Hematopoietic multipotent progenitor cell treated with erythropoietin and hydrocortisone succinate and interleukin-3 and kit ligand, for 8 days (in vitro differentiated cells): ENCODE measurements around the gene RBMS3.
"Not testable (repeated sequence)": the region's sequence is repeated elsewhere in the genome, so short reads cannot be mapped to it uniquely, and the experiment has no call there.

ENCODE experiments used
- DNase-seq: peaks from one replicate; pipeline ENCODE4 v3.0.0-alpha.2; 2015

RBMS3 gene

GRCh38 chr3:29313981-29314726, 33.3 kb downstream of the RBMS3 start:
- DNase-seq = no peak

DNA sequence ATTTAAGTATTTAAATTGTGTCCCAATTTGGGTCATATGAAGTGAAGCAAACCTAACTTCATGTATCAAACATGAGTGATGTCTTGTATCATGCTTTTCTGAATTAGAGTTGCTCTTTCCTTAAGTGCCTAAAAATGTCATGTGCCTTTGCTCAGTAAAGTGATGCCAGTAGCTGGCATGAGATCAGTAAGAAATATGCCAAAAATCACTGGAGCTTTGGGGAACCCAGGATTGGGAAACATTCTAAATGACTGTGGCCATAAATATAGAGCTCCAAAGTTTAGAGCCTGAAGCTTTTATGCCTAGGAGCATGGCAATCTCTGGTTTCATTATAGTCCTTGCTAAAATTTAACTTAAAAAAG, 33.8 kb downstream of the RBMS3 start:
- no peak for DNase-seq

DNA sequence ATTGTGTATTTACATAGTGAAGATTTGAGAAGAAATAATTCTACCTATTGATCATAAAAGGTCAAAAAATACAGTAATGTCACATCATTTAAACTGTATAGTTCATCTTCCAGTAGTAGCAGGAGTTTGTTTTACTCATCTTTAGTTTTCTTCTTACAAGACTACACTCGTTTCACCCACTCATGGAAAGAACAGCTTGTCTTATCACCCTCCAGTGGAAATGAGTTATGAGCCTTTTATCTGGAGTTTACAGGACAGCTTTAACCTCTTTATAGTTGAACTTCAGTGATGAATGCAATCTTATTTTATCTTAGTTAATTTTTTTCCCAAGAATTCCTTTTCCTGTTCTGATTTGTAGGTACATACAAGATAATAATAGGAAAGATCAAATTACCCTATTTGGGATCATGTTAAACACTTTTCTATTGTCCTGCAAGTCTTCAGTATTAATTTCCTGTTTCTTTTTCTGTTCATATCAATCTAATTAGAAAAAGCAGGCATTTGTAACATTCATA, 36.8 kb downstream of the RBMS3 start:
- DNase-seq = no peak

GRCh38 chr3:29318251-29318650, 37.4 kb downstream of the RBMS3 start:
- no peak for DNase-seq

DNA sequence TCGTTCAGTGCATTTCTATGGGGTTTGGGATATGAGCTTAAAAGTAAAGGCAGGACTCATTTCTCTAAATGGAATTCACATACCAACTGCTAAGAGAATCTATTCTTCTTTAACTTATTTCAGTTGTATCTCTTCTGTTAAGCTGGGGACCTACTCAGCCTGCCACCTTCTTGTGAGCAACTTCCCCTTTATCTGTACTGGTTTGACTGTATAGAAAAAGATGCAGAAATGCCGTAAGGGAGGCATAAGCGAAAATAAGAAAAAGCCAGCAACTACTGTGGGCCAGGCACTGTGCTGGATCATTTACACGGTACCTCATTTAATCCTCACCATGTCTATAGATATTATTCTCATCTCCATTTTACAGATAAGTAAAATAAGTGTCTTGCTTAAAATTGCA, 38.4 kb downstream of the RBMS3 start:
- DNase-seq = no peak

DNA sequence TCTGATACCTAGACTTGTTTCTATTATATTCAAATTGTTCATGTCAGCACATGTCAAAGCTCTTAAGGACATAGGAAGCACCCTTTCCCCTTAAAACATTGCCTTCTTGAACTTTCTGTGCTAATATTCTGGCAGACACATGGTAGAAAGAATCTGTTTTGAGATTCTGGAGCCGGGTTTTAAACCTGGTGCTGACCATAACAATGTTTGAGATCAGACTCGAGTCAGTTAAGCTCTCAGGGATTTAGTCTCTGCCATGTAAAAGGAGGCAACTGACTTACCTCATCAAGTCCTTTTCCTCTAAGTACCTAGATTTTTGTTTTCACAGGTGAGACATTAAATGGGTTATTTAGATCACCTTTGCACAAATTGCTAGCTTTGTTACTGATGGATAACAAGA, 38.9 kb downstream of the RBMS3 start:
- DNase-seq = no peak

DNA sequence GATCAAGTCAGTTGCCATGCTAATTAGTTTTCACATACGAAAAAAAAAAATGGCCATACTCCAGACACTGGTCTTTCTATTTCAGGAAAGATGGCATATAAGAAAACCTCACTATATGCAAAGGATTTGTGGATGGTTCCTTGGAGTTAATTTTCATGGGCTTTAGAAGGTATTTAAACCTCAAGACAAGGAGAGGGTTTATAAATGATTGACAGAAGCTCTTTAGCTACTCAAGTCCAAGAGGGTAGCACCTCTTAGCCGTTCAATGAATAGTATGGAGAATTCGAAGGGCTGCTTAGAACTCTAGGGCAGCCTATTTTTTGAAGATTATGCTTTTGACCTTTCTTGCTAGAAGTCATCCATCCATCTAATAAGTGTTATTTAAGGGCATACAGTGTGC, 41.7 kb downstream of the RBMS3 start:
- DNase-seq = no peak

DNA sequence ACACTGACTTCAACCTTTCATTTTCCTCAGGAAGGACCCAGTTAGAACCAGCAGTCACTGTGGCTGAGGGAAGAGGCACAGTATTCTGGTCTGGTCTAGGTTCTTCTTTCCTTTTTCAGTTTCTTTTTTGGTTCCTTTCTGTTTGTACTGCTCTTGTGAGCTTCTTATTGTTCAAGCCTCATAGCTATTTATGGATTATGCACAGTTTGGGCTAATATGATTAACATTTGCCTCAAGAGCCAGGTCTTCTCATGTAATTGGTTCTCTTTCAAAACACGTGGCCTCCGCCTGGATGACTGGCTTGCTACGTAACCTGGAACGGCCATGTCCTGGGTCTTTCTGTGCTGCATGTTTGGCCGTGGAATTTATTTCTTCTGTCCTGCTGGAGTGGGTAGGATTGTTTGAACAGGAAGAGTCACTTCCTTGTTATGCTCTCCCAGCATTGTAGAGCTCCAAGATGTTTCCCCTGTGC, 43.3 kb downstream of the RBMS3 start:
- DNase-seq = no peak

GRCh38 chr3:29326540-29326939, 45.7 kb downstream of the RBMS3 start:
- not testable (repeated sequence) for DNase-seq

GRCh38 chr3:29329986-29330890, 49.4 kb downstream of the RBMS3 start:
- DNase-seq = no peak

GRCh38 chr3:29331035-29331434, 50.2 kb downstream of the RBMS3 start:
- DNase-seq = no peak

DNA sequence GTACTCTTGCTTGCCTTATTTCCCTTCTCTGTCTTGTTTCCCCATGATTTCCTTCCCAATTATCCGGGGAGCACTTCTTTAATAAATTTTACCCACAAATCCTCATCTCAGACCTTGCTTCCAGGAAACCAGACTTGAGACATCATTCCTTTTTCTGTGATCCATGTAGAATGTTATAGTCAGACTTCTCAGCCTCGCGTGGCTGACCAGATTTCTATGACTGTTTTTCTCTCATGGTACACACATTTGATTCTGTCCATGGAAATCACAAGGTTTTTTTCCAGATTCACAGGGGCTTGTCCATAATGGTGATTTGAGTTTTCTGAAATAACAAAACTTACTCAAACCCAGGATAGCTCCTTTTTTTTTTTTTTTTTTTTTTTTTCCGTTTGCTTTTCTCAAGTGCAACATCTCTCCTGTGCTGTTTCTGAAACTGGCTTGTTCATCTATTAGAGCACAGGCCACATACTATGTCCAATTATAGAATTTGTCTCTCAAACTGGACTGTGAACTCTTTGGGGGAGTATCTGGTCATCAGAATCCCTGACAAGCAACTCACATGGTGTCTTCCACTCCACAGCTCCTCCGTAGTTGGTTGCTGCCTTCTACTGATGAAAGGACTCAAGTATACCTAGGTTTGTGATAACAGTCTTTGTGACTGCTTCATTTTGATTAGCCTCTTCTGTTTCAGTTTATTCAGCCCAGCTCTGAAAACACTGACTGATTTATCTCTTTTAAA, 50.8 kb downstream of the RBMS3 start:
- DNase-seq = no peak

DNA sequence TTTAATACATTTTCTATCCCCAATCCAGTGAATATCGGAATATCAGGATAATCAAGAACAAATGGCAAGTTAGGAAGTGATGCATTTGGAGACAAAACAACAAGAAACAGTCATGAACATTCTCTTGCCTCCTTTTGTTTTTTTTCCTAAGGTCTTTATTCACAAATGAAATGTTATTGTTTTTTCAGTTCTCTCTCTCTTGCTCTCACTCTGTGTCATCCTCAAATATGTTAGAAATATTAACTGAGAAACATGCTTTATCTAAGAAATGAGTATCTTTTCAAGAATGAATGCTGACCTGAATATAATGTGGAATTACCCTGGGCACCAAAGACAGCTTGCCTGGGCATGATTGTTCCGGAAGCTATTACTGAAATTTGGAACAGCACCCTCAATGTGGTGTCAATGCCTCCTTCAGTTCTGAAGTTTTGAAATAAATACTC, 51.3 kb downstream of the RBMS3 start:
- no peak for DNase-seq

DNA sequence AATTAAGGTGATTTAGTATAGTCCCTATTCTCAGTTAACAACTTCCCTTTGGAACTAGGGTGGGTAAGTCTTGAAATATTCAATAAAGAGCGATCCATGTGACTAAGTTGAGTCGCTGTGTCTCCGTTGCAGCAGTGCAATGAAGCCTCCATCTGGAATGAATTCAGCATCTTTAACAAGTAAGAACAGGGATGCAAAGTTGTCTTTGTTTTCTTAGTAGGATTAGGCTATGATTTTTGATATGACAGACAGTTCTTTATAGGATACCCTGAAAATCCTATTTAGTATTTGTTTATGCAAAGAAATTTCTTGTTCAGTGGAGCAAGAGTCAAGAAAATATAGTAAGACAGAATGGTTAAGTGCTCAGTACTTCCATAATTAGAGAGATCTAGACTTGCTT, 52.7 kb downstream of the RBMS3 start:
- no peak for DNase-seq

DNA sequence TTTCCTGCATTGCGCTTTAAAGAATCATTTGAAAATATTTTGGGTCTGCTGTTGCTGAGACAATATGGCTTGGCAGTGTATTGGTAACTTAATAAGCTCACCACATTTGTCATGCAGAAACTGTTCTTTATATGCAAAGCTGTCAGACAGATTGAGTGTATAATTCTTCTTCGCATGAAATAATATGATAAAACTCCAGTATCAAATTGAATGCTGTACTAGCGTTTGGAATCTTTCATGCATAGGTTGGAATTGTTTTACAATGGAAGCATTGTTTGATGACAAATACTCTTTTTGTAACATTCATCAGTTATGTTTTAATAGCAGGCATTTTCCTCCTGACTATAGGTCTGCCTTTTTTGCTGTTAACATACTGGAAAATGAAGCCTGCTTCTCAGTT, 53.8 kb downstream of the RBMS3 start:
- no peak for DNase-seq

- no peak for DNase-seq
Measured at GRCh38 chr3:29335438-29335837, 54.6 kb downstream of the RBMS3 start.

GRCh38 chr3:29335943-29336342, 55.1 kb downstream of the RBMS3 start:
- DNase-seq = no peak

GRCh38 chr3:29337565-29337964, 56.7 kb downstream of the RBMS3 start:
- DNase-seq = no peak

GRCh38 chr3:29338377-29338776, 57.5 kb downstream of the RBMS3 start:
- DNase-seq = no peak

DNA sequence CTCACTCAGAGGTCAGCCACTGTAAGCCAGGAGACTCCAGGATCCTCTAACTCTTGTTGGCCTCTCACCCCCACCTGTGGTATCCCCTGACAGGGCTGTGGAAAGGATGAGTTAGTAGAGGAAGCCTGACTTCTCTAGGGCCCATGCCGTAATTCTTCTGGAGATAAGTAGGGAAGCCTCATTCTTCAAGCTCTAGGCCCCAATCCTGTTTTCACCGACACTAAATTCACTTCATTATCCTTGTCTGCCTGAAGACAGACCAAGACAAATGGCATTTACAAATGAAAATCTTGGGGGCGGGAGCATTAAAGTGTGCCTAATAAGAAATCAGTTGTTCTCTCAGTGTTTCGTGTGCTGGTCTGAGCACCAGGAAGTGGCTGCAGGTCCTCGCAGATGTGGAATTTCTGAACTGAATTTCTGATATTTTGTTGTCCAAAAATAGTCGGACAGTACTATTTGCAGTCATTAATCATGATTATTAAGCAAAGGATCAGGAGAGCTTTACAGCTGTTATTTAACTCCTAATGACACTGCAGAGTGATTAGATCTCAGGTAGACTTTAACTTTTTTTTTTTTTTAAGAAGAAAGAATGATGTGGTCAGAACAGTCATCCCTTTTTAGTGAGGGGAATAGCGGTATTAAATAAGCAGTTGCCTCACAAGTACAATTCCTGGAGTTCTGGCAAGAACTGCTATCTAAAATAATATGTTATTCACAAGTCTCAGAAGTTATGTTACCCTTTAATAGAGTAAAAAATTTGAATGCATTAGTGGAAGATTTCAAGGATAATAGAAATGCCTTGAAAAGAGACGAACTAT, 58.4 kb downstream of the RBMS3 start:
- no peak for DNase-seq

DNA sequence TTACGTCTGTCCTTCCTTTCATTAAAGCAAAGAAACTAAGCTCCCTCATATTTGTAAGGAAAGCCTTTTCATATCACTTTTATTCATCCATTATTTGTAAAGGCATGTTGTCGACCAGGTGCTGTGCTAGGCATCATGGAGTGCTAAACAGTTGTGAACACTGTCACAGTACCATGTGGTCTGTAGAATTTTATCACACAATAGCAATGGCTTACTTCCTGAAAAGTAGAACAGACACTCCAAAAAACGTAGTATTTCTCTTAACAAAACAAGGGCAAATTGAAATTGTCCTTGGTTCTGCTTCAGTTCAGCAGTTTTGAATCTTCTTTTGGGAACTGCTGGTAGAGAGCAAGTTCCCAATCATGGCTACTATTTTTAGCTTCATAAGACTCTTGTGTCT, 63.3 kb downstream of the RBMS3 start:
- DNase-seq = no peak

DNA sequence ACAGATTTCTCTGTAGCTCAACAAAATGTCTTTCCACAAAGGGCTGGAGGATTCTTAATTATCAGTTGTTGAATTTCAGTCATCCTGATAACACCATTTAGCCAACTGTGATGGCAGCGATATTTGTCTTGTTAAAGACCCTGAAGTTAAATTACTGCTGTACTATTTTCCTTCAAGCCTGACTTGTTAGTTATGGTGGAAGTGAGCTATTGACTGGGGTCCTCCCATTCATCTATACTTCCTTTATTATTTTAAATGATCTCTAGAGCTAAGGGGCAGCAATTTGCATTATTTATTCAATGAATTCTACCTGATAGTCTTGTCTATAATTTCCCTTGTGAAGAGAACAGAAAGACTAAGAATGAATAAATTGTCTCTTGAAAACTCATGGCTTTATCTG, 64.1 kb downstream of the RBMS3 start:
- no peak for DNase-seq
